A549 (cell line): ENCODE measurements around the gene PTPRJ. TPM values are rescaled to one million over a fixed set of nuclear protein-coding genes. Genes with fewer than 3 reads are reported as not detected.

Experiments used
- ATAC-seq, 2 experiments: fragments of 200-7000 bp in 1 of 2; fragments of >200 bp in 1 of 2; cut with Nextera tagmentation in 1 of 2; cut with Tn5 transposase in 1 of 2; 3 replicates each; pipeline versions ENCODE4 v1.8.0 to v1.9.1; 2018 to 2020; ENCODE audit warnings: mild to moderate bottlenecking in 1 of 2, moderate library complexity in 1 of 2
- CTCF ChIA-PET: fragments of 300-600 bp; sonication (Branson Sonifier 250); formaldehyde crosslinking; extraction: SDS; loops from one replicate; lab custom pipeline; 2021; ENCODE audit warnings: antibody characterized with exemption, inconsistent platforms; lab: Yijun Ruan, JAX
- POLR2A ChIA-PET: fragments of 350-600 bp; formaldehyde crosslinking; extraction: SDS; loops from one replicate; lab custom pipeline; 2021; ENCODE audit warnings: antibody characterized with exemption, inconsistent platforms; lab: Yijun Ruan, JAX
- DNase-seq, 2 experiments: peaks; one replicate each; pipeline versions ENCODE4 v3.0.0 to v3.0.0-alpha.2; 2011 to 2016; ENCODE audit warnings: low read depth in 1 of 2, low spot score in 1 of 2
- FAIRE-seq: peaks from 2 replicates; lab custom pipeline; 2011; peaks lifted over from hg19 to GRCh38; lab: Jason Lieb, UNC
- H3K27ac ChIP-seq, 2 experiments: fragments of >200 bp; sonication (Bioruptor Twin); formaldehyde crosslinking; 3 replicates each; pipeline ENCODE4 v1.5.1; 2016 to 2017
- H3K4me1 ChIP-seq: fragments of >200 bp; sonication (Bioruptor Twin); formaldehyde crosslinking; 3 replicates; pipeline ENCODE4 v1.6.1; 2016
- H3K4me2 ChIP-seq: fragments of >200 bp; sonication (Bioruptor Twin); formaldehyde crosslinking; 3 replicates; pipeline ENCODE4 v1.6.1; 2016
- H3K4me3 ChIP-seq: fragments of >200 bp; sonication (Bioruptor Twin); formaldehyde crosslinking; 3 replicates; pipeline ENCODE4 v1.5.1; 2016
- H3K9me3 ChIP-seq: fragments of >200 bp; sonication (Bioruptor Twin); formaldehyde crosslinking; 3 replicates; pipeline ENCODE4 v1.6.1; 2016
- CEBPB ChIP-seq, 2 experiments: fragments of >200 bp in 1 of 2; sonication (Bioruptor Twin) in 1 of 2; formaldehyde crosslinking in 1 of 2; IDR thresholded peaks; 2 replicates each; pipeline ENCODE4 v1.6.1; 2012 to 2016
- HDAC2 ChIP-seq: fragments of 200-600 bp; sonication (generic); IDR thresholded peaks from 2 replicates; pipeline ENCODE4 v1.6.1; 2016
- JUN ChIP-seq, 2 experiments: fragments of >200 bp; sonication (Bioruptor Twin); formaldehyde crosslinking; IDR thresholded peaks; 2 replicates in 1 of 2; 3 replicates in 1 of 2; pipeline ENCODE4 v1.6.1; 2016 to 2017
- KDM1A ChIP-seq: fragments of 200-600 bp; sonication (generic); IDR thresholded peaks from 2 replicates; pipeline ENCODE4 v1.6.1; 2016; ENCODE audit warnings: low read depth, mild to moderate bottlenecking
- KDM5A ChIP-seq: fragments of 200-600 bp; sonication (generic); IDR thresholded peaks from 2 replicates; pipeline ENCODE4 v1.6.1; 2016; ENCODE audit warnings: antibody characterized with exemption, mild to moderate bottlenecking
- MAFK ChIP-seq: fragments of 450-650 bp; IDR thresholded peaks from 2 replicates; pipeline ENCODE4 v1.6.1; 2014; ENCODE audit not compliant: partially characterized antibody
- PBX3 ChIP-seq: IDR thresholded peaks from 2 replicates; pipeline ENCODE4 v1.6.1; 2012
- RAD21 ChIP-seq, 2 experiments: fragments of >200 bp in 1 of 2; sonication (Bioruptor Twin) in 1 of 2; formaldehyde crosslinking in 1 of 2; IDR thresholded peaks in 1 of 2; conservative IDR thresholded peaks in 1 of 2; 2 replicates in 1 of 2; 3 replicates in 1 of 2; pipeline ENCODE4 v1.6.1; 2012 to 2018; ENCODE audit warnings: inconsistent platforms in 1 of 2
- RARB ChIP-seq: fragments of 250-450 bp; sonication (Bioruptor Pico); IDR thresholded peaks from 2 replicates; pipeline ENCODE4 v1.8.0; 2021; ENCODE audit warnings: mild to moderate bottlenecking, moderate library complexity
- REST ChIP-seq: fragments of 200-600 bp; sonication (generic); IDR thresholded peaks from 2 replicates; pipeline ENCODE4 v1.6.1; 2016; ENCODE audit warnings: antibody characterized with exemption, mild to moderate bottlenecking, moderate library complexity
- WGBS: methylation state at CpG from one replicate; pipeline ENCODE4 v1.1.6; 2017; ENCODE audit errors: missing lambda C conversion rate; 5-methylcytosine and 5-hydroxymethylcytosine counted together
- polyA plus RNA-seq, 4 experiments: library from polyadenylated mRNA; depleted of rRNA in 3 of 4; stranded (reverse); fragments of >200 nt; fragmentation: RNase III in 1 of 4; extraction: RNeasy Plus Mini Kit Qiagen cat#74134 plus additional on column Dnase treatment in 1 of 4; gene quantifications; 2 replicates in 3 of 4; 3 replicates in 1 of 4; pipeline ENCODE4 v1.2.3, GENCODE V29; 2011 to 2017

Gene PTPRJ
- polyA plus RNA-seq, 2 of the 4 experiments (the other 2 are of a cell fraction), result 30.3 to 50.5 TPM

GRCh38 chr11:47981667-47982404 is 1.5 kb downstream of the PTPRJ start:
- peaks cover 63% of the 10 kb centered on the region for H3K4me1 ChIP-seq
- H3K9me3 ChIP-seq, result no peaks in the 10 kb centered on the region
- peak in 1 of 2 experiments; percentile 19; a peak in 3 of 6 replicates for ATAC-seq
- peak overlapping the region; percentile 81 for H3K4me2 ChIP-seq
- peak; percentile 86 for TF ChIP-seq KDM1A
- TF ChIP-seq KDM5A, result no peak
- TF ChIP-seq HDAC2, result 0 out of 2 replicates have a peak, but pooled peaks have one; percentile 13
- peak overlapping the region; percentile 91 for H3K4me3 ChIP-seq
- peak in 1 of 2 experiments; percentile 39 for DNase-seq
- peak overlapping the region; percentile 94 to 100 for H3K27ac ChIP-seq
- no peak for FAIRE-seq
- CTCF ChIA-PET, result interaction anchor here (0.5 to 2.1 kb wide), 5 partner anchors 35 to 126 kb away, joined by 3 to 5 read pairs (median 4); no protein-coding TSS in a partner anchor
- POLR2A ChIA-PET, result no interaction called here
- WGBS, result 2% methylated on average over 17 of the region's 17 CpGs

DNA sequence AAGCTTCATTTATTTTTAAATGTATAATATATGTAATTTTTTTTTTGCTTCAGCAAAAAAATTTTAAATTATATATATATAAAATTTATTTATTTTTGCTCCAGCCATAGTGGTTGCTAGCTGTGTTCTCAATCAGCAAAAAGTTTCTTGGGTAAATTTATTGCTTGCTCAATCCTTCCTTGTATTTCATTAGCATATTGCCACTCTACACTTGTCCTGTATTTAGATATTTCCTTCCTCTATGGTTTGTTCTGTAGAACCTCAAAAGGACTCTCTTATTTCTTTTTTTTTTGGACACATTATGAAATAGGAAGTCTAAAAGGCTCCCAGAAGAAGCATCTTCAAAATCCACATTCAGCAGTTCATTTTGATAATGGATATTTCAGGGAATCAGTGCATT is 2.3 kb downstream of the PTPRJ start:
- ChIA-PET CTCF (interaction anchor here (0.6 to 2.3 kb wide), 11 partner anchors 12 to 127 kb away, joined by 3 to 17 read pairs (median 4); no protein-coding TSS in a partner anchor), POLR2A (no interaction called here)
- H3K9me3 ChIP-seq, result no peaks in the 10 kb centered on the region
- FAIRE-seq (no peak), DNase-seq (no peak), ATAC-seq (no peak)
- TF ChIP-seq PBX3, result no peak
- 0 out of 4 replicates have a peak, but pooled peaks of 1 of the 2 experiments have one; percentile 9 for TF ChIP-seq CEBPB (IDR thresholded peaks at IDR 0.05)
- peak overlapping the region; percentile 94 to 100 for H3K27ac ChIP-seq
- H3K4me2 ChIP-seq, result peak overlapping the region; percentile 81
- H3K4me3 ChIP-seq, result peak overlapping the region; percentile 91
- H3K4me1 ChIP-seq, result peaks cover 67% of the 10 kb centered on the region

GRCh38 chr11:47983464-47984397 is 3.4 kb downstream of the PTPRJ start:
- POLR2A ChIA-PET, result interaction anchor here (0.9 to 1.1 kb wide), 4 partner anchors 9 to 68 kb away, joined by 3 to 4 read pairs (median 3); no protein-coding TSS in a partner anchor
- Histone ChIP-seq H3K9me3 (no peaks in the 10 kb centered on the region), H3K4me2 (peak overlapping the region; percentile 81), H3K27ac (peak overlapping the region; percentile 94 to 100), H3K4me1 (peaks cover 70% of the 10 kb centered on the region), H3K4me3 (peak overlapping the region; percentile 91)
- 0 out of 5 replicates have a peak, but pooled peaks of 1 of the 2 experiments have one; percentile 19 for TF ChIP-seq JUN (IDR thresholded peaks at IDR 0.05)
- peak; percentile 28 for TF ChIP-seq MAFK
- TF ChIP-seq RAD21 (conservative IDR thresholded peaks at IDR 0.05 in 1 of 2, IDR thresholded peaks at IDR 0.05 in 1 of 2), result no peak
- TF ChIP-seq REST, result no peak
- no peak for TF ChIP-seq RARB (CRISPR knock-in tag)
- CTCF ChIA-PET, result interaction anchor here (0.6 to 2.3 kb wide), 13 partner anchors 9 to 125 kb away, joined by 3 to 17 read pairs (median 4); no protein-coding TSS in a partner anchor
- DNase-seq (peak in 1 of 2 experiments; percentile 65), FAIRE-seq (no peak), ATAC-seq (no peak)
- WGBS, result 21% methylated on average over 10 of the region's 10 CpGs
